Parietal lobe (tissue), 1 donor: Measurements from ENCODE around the gene THRSP. TPM values are rescaled to one million over a fixed set of nuclear protein-coding genes. Genes with fewer than 3 reads are reported as not detected.

ENCODE experiments used
- total RNA-seq: library from RNA; depleted of rRNA; stranded (reverse); fragments of >200 nt; gene quantifications from one replicate; pipeline ENCODE4 v1.2.3, GENCODE V29; 2014

THRSP gene
- total RNA-seq = not detected

GRCh38 chr11:78063440-78064181 is at the start of gene THRSP:
Gene THRSP (plus strand): TSS chr11:78063861. CDS start chr11:78063882, 21 bp downstream.

GRCh38 chr11:78022397-78023396 is 41.0 kb upstream of the THRSP start, which contains the start of gene KCTD14:
Gene KCTD14 (minus strand): TSS chr11:78023276. CDS start chr11:78023249, 27 bp downstream.

GRCh38 chr11:78079232-78080083 is 15.8 kb downstream of the THRSP start, which contains the start of gene NDUFC2:
Gene NDUFC2 (minus strand): TSS chr11:78079862. CDS start chr11:78079744, 118 bp downstream.

Other genes starting within 250 kb of the THRSP start
- gene RSF1, start 243.1 kb upstream of the THRSP start, total RNA-seq = 127 TPM
- gene AAMDC, start 242.7 kb upstream of the THRSP start, total RNA-seq = 12.8 TPM
- 87.6 TPM for gene INTS4, start 69.2 kb upstream of the THRSP start, total RNA-seq
- 1.3 TPM for gene KCTD14, start 40.6 kb upstream of the THRSP start, total RNA-seq
- gene NDUFC2, start 16.0 kb downstream of the THRSP start, total RNA-seq = 70.1 TPM
- 33.8 TPM for gene ALG8, start 75.8 kb downstream of the THRSP start, total RNA-seq
- 7.8 TPM for gene KCTD21, start 124.8 kb downstream of the THRSP start, total RNA-seq
- gene USP35, start 125.1 kb downstream of the THRSP start, total RNA-seq = 23.5 TPM